22Rv1 (cell line): Measurements from ENCODE around the gene DGKG.

Source experiments
- H3K27ac ChIP-seq: fragments of 450-650 bp; 2 replicates; pipeline ENCODE4 v1.5.1; 2017
- ZFX ChIP-seq: fragments of 450-650 bp; IDR thresholded peaks from 2 replicates; pipeline ENCODE4 v1.6.1; 2017; ENCODE audit warnings: antibody characterized with exemption, borderline replicate concordance
- TF ChIP-seq, protein P1 (sequence below): fragments of 450-650 bp; IDR thresholded peaks from 2 replicates; pipeline ENCODE4 v1.5.1; 2017; ENCODE audit warnings: mild to moderate bottlenecking

Gene DGKG

DNA sequence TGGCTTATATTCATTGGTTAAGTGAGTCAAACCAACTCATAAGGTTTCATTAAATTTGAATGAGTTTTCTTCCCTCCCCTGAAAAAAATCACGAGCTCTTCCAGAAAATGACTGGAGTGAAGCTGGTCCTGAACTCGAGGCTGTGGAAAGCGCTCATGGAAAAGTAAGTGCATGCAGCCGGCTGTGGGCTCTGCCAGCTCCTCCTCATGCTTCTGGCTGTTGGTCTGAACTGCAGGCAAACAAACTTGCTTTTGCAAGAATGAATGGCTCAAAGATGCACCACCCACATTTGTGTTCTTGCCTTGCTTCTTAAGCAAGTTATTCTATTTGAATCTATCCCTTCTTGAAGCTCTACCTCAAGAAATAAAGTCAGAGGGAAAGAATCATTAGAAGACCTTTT, 259.3 kb downstream of the DGKG start:
- TF ChIP-seq, protein P1, sequence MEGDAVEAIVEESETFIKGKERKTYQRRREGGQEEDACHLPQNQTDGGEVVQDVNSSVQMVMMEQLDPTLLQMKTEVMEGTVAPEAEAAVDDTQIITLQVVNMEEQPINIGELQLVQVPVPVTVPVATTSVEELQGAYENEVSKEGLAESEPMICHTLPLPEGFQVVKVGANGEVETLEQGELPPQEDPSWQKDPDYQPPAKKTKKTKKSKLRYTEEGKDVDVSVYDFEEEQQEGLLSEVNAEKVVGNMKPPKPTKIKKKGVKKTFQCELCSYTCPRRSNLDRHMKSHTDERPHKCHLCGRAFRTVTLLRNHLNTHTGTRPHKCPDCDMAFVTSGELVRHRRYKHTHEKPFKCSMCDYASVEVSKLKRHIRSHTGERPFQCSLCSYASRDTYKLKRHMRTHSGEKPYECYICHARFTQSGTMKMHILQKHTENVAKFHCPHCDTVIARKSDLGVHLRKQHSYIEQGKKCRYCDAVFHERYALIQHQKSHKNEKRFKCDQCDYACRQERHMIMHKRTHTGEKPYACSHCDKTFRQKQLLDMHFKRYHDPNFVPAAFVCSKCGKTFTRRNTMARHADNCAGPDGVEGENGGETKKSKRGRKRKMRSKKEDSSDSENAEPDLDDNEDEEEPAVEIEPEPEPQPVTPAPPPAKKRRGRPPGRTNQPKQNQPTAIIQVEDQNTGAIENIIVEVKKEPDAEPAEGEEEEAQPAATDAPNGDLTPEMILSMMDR: no peak
- TF ChIP-seq ZFX: no peak
- no peak overlapping the region for H3K27ac ChIP-seq

DNA sequence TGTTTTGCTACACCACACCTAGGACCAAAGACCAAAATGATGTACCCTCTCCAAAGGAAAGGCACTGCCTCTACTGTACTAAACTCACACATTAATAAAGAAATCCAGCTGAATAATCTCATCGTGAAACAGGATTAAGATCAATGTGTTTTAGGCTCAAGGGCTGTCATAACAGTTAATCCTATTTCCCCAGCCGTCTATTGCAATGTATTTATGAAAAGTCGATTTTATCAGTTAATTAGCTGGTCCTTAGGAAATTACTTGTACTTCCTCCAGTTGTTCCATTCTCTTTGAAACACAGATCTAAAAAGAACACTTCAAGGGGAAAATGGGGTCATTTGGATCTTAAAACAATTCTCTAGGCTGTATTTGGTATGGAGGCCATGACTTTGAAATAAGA, 261.6 kb downstream of the DGKG start:
- H3K27ac ChIP-seq: no peak overlapping the region
- no peak for TF ChIP-seq ZFX

DNA sequence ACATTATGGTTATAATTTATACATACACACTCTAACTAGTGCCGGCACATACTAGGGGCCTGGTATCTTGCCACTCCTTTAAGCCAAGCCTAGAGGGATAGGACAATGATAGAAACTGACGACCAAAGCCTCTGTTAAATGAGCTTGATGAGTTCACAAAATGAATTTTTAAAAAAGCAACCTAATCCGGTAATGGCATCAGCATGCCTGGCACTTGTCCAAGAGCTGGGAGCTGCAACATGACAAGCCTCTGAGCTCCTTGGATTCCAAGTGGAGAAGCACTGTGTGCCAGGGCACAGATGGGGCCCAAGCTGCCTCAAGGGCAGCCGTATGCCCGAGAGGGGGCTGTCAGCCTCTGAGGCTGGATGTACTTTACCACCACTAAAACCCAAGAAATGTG, 262.9 kb downstream of the DGKG start:
- no peak overlapping the region for H3K27ac ChIP-seq
- TF ChIP-seq, protein P1: no peak
- TF ChIP-seq ZFX: no peak

DNA sequence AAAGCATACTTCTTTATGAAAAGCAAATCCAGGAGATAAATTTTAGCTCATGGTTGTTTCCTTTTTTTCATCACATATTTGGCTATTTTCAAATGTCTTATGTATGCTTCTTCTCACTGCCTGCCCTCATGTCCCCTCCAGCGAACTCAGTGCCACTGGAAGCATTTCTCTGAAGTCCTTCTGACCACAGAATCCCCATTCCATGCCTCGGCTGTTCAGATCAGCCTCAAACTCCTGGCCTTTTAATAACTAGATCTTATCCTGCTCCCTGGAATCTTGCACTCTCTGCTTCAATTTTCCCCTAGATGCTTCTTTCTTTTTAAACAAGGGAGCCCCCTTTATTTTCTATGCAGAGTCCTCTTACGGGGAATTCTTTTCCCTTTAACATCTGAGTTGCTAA, 263.3 kb downstream of the DGKG start:
- H3K27ac ChIP-seq: no peak overlapping the region
- TF ChIP-seq, protein P1: no peak
- TF ChIP-seq ZFX: no peak

DNA sequence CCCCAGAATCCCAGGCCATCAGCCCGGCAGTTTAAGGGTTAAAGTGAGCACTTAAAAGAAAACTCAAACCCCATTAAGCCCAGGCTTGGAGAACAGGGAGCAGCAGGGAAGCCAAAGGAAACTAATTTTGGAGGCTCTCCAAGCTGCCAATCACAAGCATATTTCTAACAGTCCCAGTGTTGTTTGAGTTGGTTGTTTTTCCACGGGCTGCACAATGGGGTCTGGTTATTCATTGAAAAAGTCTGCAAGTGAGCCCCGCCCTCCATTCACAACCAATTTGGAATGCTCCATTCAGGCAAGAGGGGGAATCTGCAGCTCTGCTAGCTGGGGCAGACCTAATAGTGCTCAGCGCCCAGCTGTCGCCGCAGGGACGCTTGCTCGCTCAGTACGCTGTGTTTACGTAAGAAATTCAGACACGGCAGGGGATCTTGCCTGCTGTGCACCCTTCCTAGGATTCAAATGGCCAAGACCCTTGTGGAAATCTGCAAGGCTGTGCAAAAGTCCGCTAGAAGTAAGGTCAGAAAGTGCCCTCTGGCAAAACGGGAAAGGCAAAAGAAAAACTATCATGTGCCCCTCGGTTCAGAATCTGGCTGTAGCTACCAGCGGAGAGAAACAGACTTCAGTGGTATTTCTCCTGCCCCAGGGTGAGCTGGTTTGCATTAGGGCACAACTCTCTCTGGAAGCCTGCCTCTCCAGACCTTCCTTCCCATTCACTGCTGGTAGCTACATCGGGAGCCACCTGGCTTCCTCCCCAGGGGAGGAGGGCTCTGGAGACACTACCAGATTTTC, 264.2 kb downstream of the DGKG start:
- TF ChIP-seq, protein P1: no peak
- peak overlapping the region; percentile 43; the same call in 1 of the 2 replicates for H3K27ac ChIP-seq

DNA sequence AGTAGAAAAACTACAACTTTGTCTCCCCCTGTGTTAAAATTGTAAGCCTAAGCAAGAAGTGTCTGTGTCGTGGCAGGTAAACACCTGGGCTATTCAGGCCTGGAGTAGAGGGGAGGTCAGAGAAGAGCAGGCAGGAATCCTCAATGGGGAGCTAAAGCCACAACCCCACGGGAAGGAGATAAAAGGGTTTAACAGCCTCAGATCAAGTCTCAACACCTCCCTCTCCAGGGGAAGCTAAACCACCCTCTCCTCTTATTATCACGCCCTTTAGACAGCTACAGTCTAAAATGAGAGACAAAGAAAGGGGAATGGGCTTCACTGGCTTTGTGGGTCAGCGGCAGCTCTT, 264.7 kb downstream of the DGKG start:
- H3K27ac ChIP-seq: peak overlapping the region; percentile 43; the same call in 1 of the 2 replicates
- TF ChIP-seq ZFX: no peak
- TF ChIP-seq, protein P1: no peak
